PC-9 (cell line): ENCODE measurements around the gene LYRM2. TPM values are rescaled to one million over a fixed set of nuclear protein-coding genes. Genes with fewer than 3 reads are reported as not detected.

Experiments
- BruUV-seq: library from RNA; stranded (reverse); fragments of 400-500 nt; replicated peaks from 2 replicates; lab custom pipeline; 2021; lab: Mats Ljungman, UMichigan
- CTCF ChIA-PET: fragments of 300-600 bp; sonication (Branson Sonifier 250); formaldehyde crosslinking; loops from one replicate; lab custom pipeline; 2022; ENCODE audit warnings: antibody characterized with exemption; lab: Charles Lee
- POLR2A ChIA-PET: fragments of 300-600 bp; sonication (Branson Sonifier 250); formaldehyde crosslinking; loops from one replicate; lab custom pipeline; 2022; ENCODE audit warnings: antibody characterized with exemption; ENCODE audit not compliant: unreplicated experiment; lab: Charles Lee
- DNase-seq, 2 experiments: peaks; one replicate each; pipeline versions ENCODE4 v3.0.0 to v3.0.0-alpha.2; 2015 to 2022; ENCODE audit warnings: mixed read lengths in 1 of 2
- H2AFZ ChIP-seq: fragments of 200-600 bp; sonication (generic); 2 replicates; pipeline ENCODE4 v1.8.1; 2017; ENCODE audit warnings: antibody characterized with exemption
- H3F3A ChIP-seq: fragments of 200-600 bp; sonication (generic); 2 replicates; pipeline ENCODE4 v1.8.1; 2017; ENCODE audit warnings: antibody characterized with exemption, mild to moderate bottlenecking, low read depth; ENCODE audit not compliant: insufficient read depth
- H3K27ac ChIP-seq: fragments of 200-600 bp; sonication (generic); 2 replicates; pipeline ENCODE4 v1.6.1; 2016; ENCODE audit warnings: mixed run types
- H3K27me3 ChIP-seq: fragments of 200-600 bp; sonication (generic); 2 replicates; pipeline ENCODE4 v1.6.1; 2016; ENCODE audit warnings: low read depth, mixed run types; ENCODE audit not compliant: insufficient read depth
- H3K36me3 ChIP-seq: fragments of 200-600 bp; sonication (generic); 2 replicates; pipeline ENCODE4 v1.6.1; 2016; ENCODE audit warnings: low read depth, mixed run types
- H3K4me1 ChIP-seq: fragments of 200-600 bp; sonication (generic); replicated peaks from 2 replicates; pipeline ENCODE4 v1.6.1; 2016; ENCODE audit warnings: mixed run types; ENCODE audit not compliant: insufficient read depth
- H3K4me2 ChIP-seq: fragments of 200-600 bp; sonication (generic); 2 replicates; pipeline ENCODE4 v1.6.1; 2017; ENCODE audit warnings: mixed run types
- H3K4me3 ChIP-seq: fragments of 200-600 bp; sonication (generic); 2 replicates; pipeline ENCODE4 v1.6.1; 2016; ENCODE audit warnings: mixed run types
- H3K79me2 ChIP-seq: fragments of 200-600 bp; sonication (generic); 2 replicates; pipeline ENCODE4 v1.6.1; 2017; ENCODE audit warnings: low read depth, mixed run types
- H3K9me2 ChIP-seq: fragments of 200-600 bp; sonication (generic); 2 replicates; pipeline ENCODE4 v1.8.1; 2017; ENCODE audit warnings: mild to moderate bottlenecking; ENCODE audit not compliant: insufficient read depth
- H3K9me3 ChIP-seq: fragments of 200-600 bp; sonication (generic); 2 replicates; pipeline ENCODE4 v1.8.1; 2016; ENCODE audit warnings: low read depth; ENCODE audit not compliant: insufficient read depth
- H4K20me1 ChIP-seq: fragments of 200-600 bp; sonication (generic); 2 replicates; pipeline ENCODE4 v1.8.1; 2017; ENCODE audit not compliant: insufficient read depth
- CTCF ChIP-seq: fragments of 200-600 bp; sonication (generic); conservative IDR thresholded peaks from 2 replicates; pipeline ENCODE4 v1.6.1; 2017; ENCODE audit warnings: mixed run types, antibody characterized with exemption, mild to moderate bottlenecking, moderate library complexity
- EZH2 ChIP-seq: fragments of 200-600 bp; sonication (generic); IDR thresholded peaks from 2 replicates; pipeline ENCODE4 v1.8.0; 2017; ENCODE audit warnings: antibody characterized with exemption, low read depth
- intact Hi-C: fragments of 100-400 bp; cut with micrococcal nuclease; formaldehyde crosslinking; loops from one replicate; pipeline ENCODE4 v1.10.0; 2022; ENCODE audit not compliant: unreplicated experiment
- total RNA-seq: library from RNA; stranded (reverse); gene quantifications from 2 replicates; pipeline ENCODE4 v1.2.3, GENCODE V29; 2021

The LYRM2 gene
- total RNA-seq, 1 experiment from 2014 or later, result 24.2 TPM

GRCh38 chr6:89661559-89661958, 23.0 kb upstream of the LYRM2 start:
- Histone ChIP-seq H3F3A (no peaks in the 10 kb centered on the region), H3K79me2 (no peaks in the 10 kb centered on the region), H4K20me1 (no peaks in the 10 kb centered on the region), H3K9me3 (no peaks in the 10 kb centered on the region), H3K4me2 (no peak overlapping the region), H2AFZ (no peak overlapping the region), H3K4me1 (no peaks in the 10 kb centered on the region), H3K9me2 (no peaks in the 10 kb centered on the region), H3K27ac (no peak overlapping the region), H3K36me3 (0 out of 2 replicates have a peak, but pooled peaks cover 4% of the 10 kb centered on the region), H3K4me3 (no peak overlapping the region), H3K27me3 (no peaks in the 10 kb centered on the region)
- intact Hi-C loops, result no loop called here
- ChIA-PET POLR2A (no interaction called here), CTCF (no interaction called here)
- TF ChIP-seq CTCF (no peak), EZH2 (no peak)
- no TSS peak for BruUV-seq
- DNase-seq, result no peak

GRCh38 chr6:89660981-89661380, 22.4 kb upstream of the LYRM2 start:
- Histone ChIP-seq H3K9me3 (no peaks in the 10 kb centered on the region), H3K4me1 (no peaks in the 10 kb centered on the region)

GRCh38 chr6:89657445-89658158, 19.1 kb upstream of the LYRM2 start:
- Histone ChIP-seq H2AFZ (no peak overlapping the region), H3K9me2 (no peaks in the 10 kb centered on the region), H3F3A (no peaks in the 10 kb centered on the region), H3K9me3 (no peaks in the 10 kb centered on the region), H3K4me1 (no peaks in the 10 kb centered on the region), H3K36me3 (0 out of 2 replicates have a peak, but pooled peaks cover 4% of the 10 kb centered on the region), H3K27me3 (no peaks in the 10 kb centered on the region), H3K4me3 (no peak overlapping the region), H3K4me2 (no peak overlapping the region), H3K27ac (no peak overlapping the region), H4K20me1 (no peaks in the 10 kb centered on the region), H3K79me2 (no peaks in the 10 kb centered on the region)
- ChIA-PET CTCF (no interaction called here), POLR2A (no interaction called here)
- DNase-seq, result no peak
- intact Hi-C loops, result no loop called here
- no TSS peak for BruUV-seq
- TF ChIP-seq CTCF, result no peak
- TF ChIP-seq EZH2, result no peak

More at GRCh38 chr6:89660981-89661380, 22.4 kb upstream of the LYRM2 start:
- H3K4me2 ChIP-seq, result no peak overlapping the region
- H3K27ac ChIP-seq, result no peak overlapping the region
- no peaks in the 10 kb centered on the region for H3K9me2 ChIP-seq
- POLR2A ChIA-PET, result no interaction called here
- H3K79me2 ChIP-seq, result no peaks in the 10 kb centered on the region
- H3K27me3 ChIP-seq, result no peaks in the 10 kb centered on the region
- H2AFZ ChIP-seq, result no peak overlapping the region
- no peaks in the 10 kb centered on the region for H4K20me1 ChIP-seq
- TF ChIP-seq CTCF (no peak), EZH2 (no peak)
- no peak for DNase-seq
- BruUV-seq, result no TSS peak
- H3K4me3 ChIP-seq, result no peak overlapping the region
- CTCF ChIA-PET, result no interaction called here
- no peaks in the 10 kb centered on the region for H3F3A ChIP-seq
- intact Hi-C loops, result no loop called here
- 0 out of 2 replicates have a peak, but pooled peaks cover 4% of the 10 kb centered on the region for H3K36me3 ChIP-seq
